SH-SY5Y (cell line): Measurements from ENCODE around the gene MCF2L.

Source experiments
- GATA2 ChIP-seq: IDR thresholded peaks from 2 replicates; pipeline ENCODE4 v1.6.1; 2011; ENCODE audit warnings: mild to moderate bottlenecking, low read depth, low read length
- GATA3 ChIP-seq: IDR thresholded peaks from 2 replicates; pipeline ENCODE4 v1.6.1; 2011; ENCODE audit warnings: low read depth, mild to moderate bottlenecking, low read length, moderate library complexity

- TF ChIP-seq GATA2 (no peak), GATA3 (no peak)
Observed at GRCh38 chr13:112986470-112986869, 17.5 kb downstream of the MCF2L start.
